ENCODE results near the gene RCHY1.

DNA sequence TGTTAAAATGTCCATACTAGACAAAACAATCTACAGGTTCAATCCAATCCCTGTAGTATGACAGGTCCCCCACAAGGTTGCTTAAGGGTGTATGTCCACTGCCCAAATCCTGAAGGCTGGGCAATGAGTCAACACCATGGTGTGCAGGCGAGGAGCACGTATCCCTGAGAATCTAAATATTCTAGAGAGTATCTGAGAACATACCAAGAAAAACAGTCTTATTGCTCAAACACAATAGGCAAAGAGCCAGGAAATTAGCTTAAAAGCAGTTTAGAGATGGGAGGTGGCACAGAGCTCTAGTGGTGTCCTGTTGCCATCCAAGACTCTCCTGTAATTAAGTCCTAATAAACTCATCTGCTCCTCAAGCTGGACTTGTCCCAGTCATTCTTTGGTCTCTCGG lies 37.0 kb downstream of the RCHY1 start:
- TF ChIP-seq, protein P1, sequence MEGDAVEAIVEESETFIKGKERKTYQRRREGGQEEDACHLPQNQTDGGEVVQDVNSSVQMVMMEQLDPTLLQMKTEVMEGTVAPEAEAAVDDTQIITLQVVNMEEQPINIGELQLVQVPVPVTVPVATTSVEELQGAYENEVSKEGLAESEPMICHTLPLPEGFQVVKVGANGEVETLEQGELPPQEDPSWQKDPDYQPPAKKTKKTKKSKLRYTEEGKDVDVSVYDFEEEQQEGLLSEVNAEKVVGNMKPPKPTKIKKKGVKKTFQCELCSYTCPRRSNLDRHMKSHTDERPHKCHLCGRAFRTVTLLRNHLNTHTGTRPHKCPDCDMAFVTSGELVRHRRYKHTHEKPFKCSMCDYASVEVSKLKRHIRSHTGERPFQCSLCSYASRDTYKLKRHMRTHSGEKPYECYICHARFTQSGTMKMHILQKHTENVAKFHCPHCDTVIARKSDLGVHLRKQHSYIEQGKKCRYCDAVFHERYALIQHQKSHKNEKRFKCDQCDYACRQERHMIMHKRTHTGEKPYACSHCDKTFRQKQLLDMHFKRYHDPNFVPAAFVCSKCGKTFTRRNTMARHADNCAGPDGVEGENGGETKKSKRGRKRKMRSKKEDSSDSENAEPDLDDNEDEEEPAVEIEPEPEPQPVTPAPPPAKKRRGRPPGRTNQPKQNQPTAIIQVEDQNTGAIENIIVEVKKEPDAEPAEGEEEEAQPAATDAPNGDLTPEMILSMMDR (IDR thresholded peaks at IDR 0.05): no peak
- no peak for TF ChIP-seq EP300 (IDR thresholded peaks at IDR 0.05)
- TF ChIP-seq POLR2A (IDR thresholded peaks at IDR 0.05): no peak
